K562 (cell line): ENCODE measurements around the gene NOL4L. TPM values are rescaled to one million over a fixed set of nuclear protein-coding genes. Genes with fewer than 3 reads are reported as not detected.

ENCODE experiments used
- ATAC-seq: fragments of 200-7000 bp; cut with Tn5 transposase; 3 replicates; pipeline ENCODE4 v1.9.1; 2020; ENCODE audit warnings: moderate library complexity
- BruUV-seq: library from RNA; stranded (reverse); fragments of 400-500 nt; replicated peaks from 2 replicates; lab custom pipeline; 2021; lab: Mats Ljungman, UMichigan
- CTCF ChIA-PET: fragments of 300-600 bp; formaldehyde crosslinking; extraction: SDS; loops from one replicate; lab custom pipeline; 2021; ENCODE audit warnings: low intra/inter-chr PET ratio; lab: Yijun Ruan, JAX
- POLR2A ChIA-PET: fragments of 300-600, 350-650 bp; sonication (Branson Sonifier 250); formaldehyde crosslinking; extraction: SDS; loops from one replicate; lab custom pipeline; 2021; ENCODE audit warnings: antibody characterized with exemption, inconsistent platforms; lab: Yijun Ruan, JAX
- DNase-seq, 4 experiments: peaks; one replicate each; pipeline versions ENCODE4 v3.0.0 to v3.0.0-alpha.2; 2011 to 2018; ENCODE audit warnings: low spot score in 3 of 4, mixed read lengths in 3 of 4; ENCODE audit errors: extremely low read depth in 1 of 4
- FAIRE-seq: peaks from 2 replicates; lab custom pipeline; 2011; peaks lifted over from hg19 to GRCh38; lab: Jason Lieb, UNC
- H2AFZ ChIP-seq: 2 replicates; pipeline ENCODE4 v1.6.0; 2011; ENCODE audit warnings: low read depth, low read length, control low read depth, inconsistent platforms
- H3K27ac ChIP-seq: fragments of 200-600 bp; 3 replicates; pipeline ENCODE4 v1.8.0; 2011; ENCODE audit warnings: low read depth, mild to moderate bottlenecking, control low read depth, inconsistent platforms, low read length, moderate library complexity, mixed read lengths; ENCODE audit errors: extremely low read depth
- H3K27me3 ChIP-seq, 2 experiments: fragments of 300-600 bp in 1 of 2; 2 replicates in 1 of 2; 3 replicates in 1 of 2; pipeline versions ENCODE4 v1.6.0 to v1.8.0; 2011; ENCODE audit warnings: inconsistent platforms in 2 of 2, low read length in 2 of 2, mild to moderate bottlenecking in 1 of 2, mixed read lengths in 1 of 2, moderate library complexity in 1 of 2; ENCODE audit not compliant: control insufficient read depth in 2 of 2, insufficient read depth in 2 of 2
- H3K36me3 ChIP-seq: fragments of 300-600 bp; 3 replicates; pipeline ENCODE4 v1.8.0; 2011; ENCODE audit warnings: mild to moderate bottlenecking, low read length, inconsistent platforms; ENCODE audit not compliant: control insufficient read depth, insufficient read depth
- H3K4me1 ChIP-seq, 2 experiments: fragments of 200-600 bp in 1 of 2; replicated peaks in 1 of 2; 2 replicates in 1 of 2; 3 replicates in 1 of 2; pipeline versions ENCODE4 v1.5.1 to v1.8.0; 2011; ENCODE audit warnings: inconsistent platforms in 2 of 2, low read length in 2 of 2, mild to moderate bottlenecking in 1 of 2, mixed read lengths in 1 of 2, moderate library complexity in 1 of 2; ENCODE audit not compliant: control insufficient read depth in 2 of 2, insufficient read depth in 2 of 2
- H3K4me2 ChIP-seq: 2 replicates; pipeline ENCODE4 v1.6.1; 2011; ENCODE audit warnings: low read length, control low read depth, inconsistent platforms, mixed read lengths; ENCODE audit not compliant: insufficient read depth
- H3K4me3 ChIP-seq: fragments of 200-600 bp; sonication (generic), shearing (Covaris generic); 2 replicates; pipeline ENCODE4 v1.5.1; 2016; ENCODE audit warnings: control low read depth, inconsistent platforms
- H3K79me2 ChIP-seq: fragments of 200-600 bp; 3 replicates; pipeline ENCODE4 v1.8.0; 2011; ENCODE audit warnings: low read length, inconsistent platforms; ENCODE audit not compliant: control insufficient read depth, insufficient read depth
- H3K9ac ChIP-seq, 2 experiments: 2 replicates each; pipeline versions ENCODE4 v1.6.0 to v1.6.1; 2011; ENCODE audit warnings: low read depth in 2 of 2, low read length in 2 of 2, control low read depth in 1 of 2, inconsistent platforms in 1 of 2, mild to moderate bottlenecking in 1 of 2, mixed read lengths in 1 of 2; ENCODE audit not compliant: insufficient read depth in 1 of 2
- H3K9me1 ChIP-seq: one replicate; pipeline ENCODE4 v1.6.0; 2011; ENCODE audit warnings: inconsistent platforms, mild to moderate bottlenecking, low read length, moderate library complexity; ENCODE audit not compliant: control insufficient read depth, insufficient read depth
- H3K9me3 ChIP-seq: replicated peaks from 2 replicates; pipeline ENCODE4 v1.5.1; 2011; ENCODE audit warnings: low read depth, low read length, inconsistent platforms; ENCODE audit not compliant: control insufficient read depth, insufficient read depth
- H4K20me1 ChIP-seq: replicated peaks from 2 replicates; pipeline ENCODE4 v1.6.1; 2011; ENCODE audit warnings: low read length, inconsistent platforms, mixed read lengths; ENCODE audit not compliant: control insufficient read depth, insufficient read depth
- ARNT ChIP-seq, 2 experiments: fragments of 450-650 bp; IDR thresholded peaks; 2 replicates each; pipeline ENCODE4 v1.6.1; 2016; ENCODE audit warnings: mild to moderate bottlenecking in 1 of 2
- BCOR ChIP-seq: fragments of 450-650 bp; IDR thresholded peaks from 2 replicates; pipeline ENCODE4 v1.6.1; 2016
- CBX1 ChIP-seq: sonication (generic); IDR thresholded peaks from 2 replicates; pipeline ENCODE4 v1.6.1; 2016; ENCODE audit warnings: antibody characterized with exemption, low read depth, mild to moderate bottlenecking
- CBX3 ChIP-seq, 2 experiments: IDR thresholded peaks; 1 replicate in 1 of 2; 2 replicates in 1 of 2; pipeline ENCODE4 v1.6.1; 2012; ENCODE audit warnings: inconsistent platforms in 2 of 2, low read length in 2 of 2, borderline replicate concordance in 1 of 2, control low read depth in 1 of 2
- CHD4 ChIP-seq: fragments of 200-600 bp; sonication (generic); IDR thresholded peaks from 3 replicates; pipeline ENCODE4 v1.6.1; 2012; ENCODE audit warnings: low read depth, mild to moderate bottlenecking, mixed read lengths, low read length, inconsistent platforms; ENCODE audit not compliant: insufficient read depth, insufficient replicate concordance, poor library complexity, severe bottlenecking
- ELF2 ChIP-seq: fragments of 250-450 bp; sonication (Bioruptor Pico); IDR thresholded peaks from 2 replicates; pipeline ENCODE4 v1.5.0; 2021; ENCODE audit warnings: mild to moderate bottlenecking
- ESRRA ChIP-seq: fragments of 450-650 bp; IDR thresholded peaks from 2 replicates; pipeline ENCODE4 v1.6.1; 2014; ENCODE audit warnings: low read depth, mild to moderate bottlenecking, moderate library complexity, borderline replicate concordance
- HDAC1 ChIP-seq, 2 experiments: fragments of 450-650 bp; IDR thresholded peaks; 2 replicates each; pipeline ENCODE4 v1.6.1; 2016 to 2017; ENCODE audit warnings: inconsistent platforms in 1 of 2, mild to moderate bottlenecking in 1 of 2, moderate library complexity in 1 of 2
- HDAC2 ChIP-seq: fragments of 450-650 bp; IDR thresholded peaks from 2 replicates; pipeline ENCODE4 v1.6.1; 2016; ENCODE audit warnings: mild to moderate bottlenecking
- HNRNPK ChIP-seq: fragments of 200-400 bp; formaldehyde crosslinking; IDR thresholded peaks from one replicate; pipeline ENCODE4 v1.6.1; 2018; ENCODE audit warnings: mild to moderate bottlenecking, low read depth, low read length; ENCODE audit not compliant: poor library complexity, severe bottlenecking
- JUNB ChIP-seq: fragments of 450-650 bp; formaldehyde crosslinking; conservative IDR thresholded peaks from 2 replicates; pipeline ENCODE4 v1.4.0; 2020; ENCODE audit warnings: mild to moderate bottlenecking
- KDM1A ChIP-seq, 2 experiments: fragments of 450-650 bp; IDR thresholded peaks; 2 replicates each; pipeline ENCODE4 v1.6.1; 2016; ENCODE audit warnings: mild to moderate bottlenecking in 2 of 2
- PRPF4 ChIP-seq: fragments of 200-400 bp; formaldehyde crosslinking; IDR thresholded peaks from one replicate; pipeline ENCODE4 v1.6.1; 2017; ENCODE audit warnings: low read length, low read depth, mild to moderate bottlenecking; ENCODE audit not compliant: insufficient read depth, poor library complexity, severe bottlenecking
- RBM25 ChIP-seq: fragments of 200-400 bp; formaldehyde crosslinking; IDR thresholded peaks from 2 replicates; pipeline ENCODE4 v1.6.1; 2018; ENCODE audit warnings: low read length, low read depth, moderate library complexity; ENCODE audit not compliant: severe bottlenecking
- SAP30 ChIP-seq: fragments of 200-600 bp; sonication (generic); IDR thresholded peaks from 2 replicates; pipeline ENCODE4 v1.6.1; 2012; ENCODE audit warnings: borderline replicate concordance, low read depth, mild to moderate bottlenecking, moderate library complexity, low read length, control low read depth, inconsistent platforms; ENCODE audit not compliant: insufficient read depth, poor library complexity, severe bottlenecking
- SMARCA5 ChIP-seq: fragments of 450-650 bp; IDR thresholded peaks from 2 replicates; pipeline ENCODE4 v1.6.1; 2016
- WHSC1 ChIP-seq: IDR thresholded peaks from one replicate; pipeline ENCODE4 v1.6.1; 2012; ENCODE audit warnings: low read length, control low read depth, inconsistent platforms
- ZFP36 ChIP-seq: fragments of 150-350 bp; IDR thresholded peaks from 2 replicates; pipeline ENCODE4 v1.6.1; 2018; ENCODE audit warnings: low read length, low read depth; ENCODE audit not compliant: partially characterized antibody
- ZFPM2 ChIP-seq: fragments of 250-450 bp; sonication (Bioruptor Pico); IDR thresholded peaks from 2 replicates; pipeline ENCODE4 v1.5.1; 2022; ENCODE audit warnings: mild to moderate bottlenecking
- ZNF24 ChIP-seq: fragments of 450-650 bp; IDR thresholded peaks from 2 replicates; pipeline ENCODE4 v1.6.1; 2016
- WGBS: fragments of 100-300 bp; shearing (Covaris generic); methylation state at CpG from one replicate; pipeline ENCODE4 v1.1.6; 2016; ENCODE audit warnings: low coverage, mixed read lengths; ENCODE audit not compliant: insufficient coverage; ENCODE audit errors: missing lambda C conversion rate; 5-methylcytosine and 5-hydroxymethylcytosine counted together
- in situ Hi-C: fragments of 300-500 bp; cut with MboI; formaldehyde crosslinking; loops from 4 replicates; pipeline ENCODE4 v1.15.0; 2018; ENCODE audit warnings: inconsistent platforms, mixed read lengths
- intact Hi-C: fragments of 100-400 bp; cut with micrococcal nuclease; formaldehyde crosslinking; loops from 2 replicates; pipeline ENCODE4 v1.14.2; 2022
- polyA plus RNA-seq, 8 experiments: library from polyadenylated mRNA; depleted of rRNA in 4 of 8; stranded (reverse) in 5 of 8; unstranded in 3 of 8; fragments of >200 nt; fragmentation: Nextera tagmentation in 2 of 8; fragmentation: Illumina TruSeq in 1 of 8; extraction: Ambion mirVana in 2 of 8; extraction: Trizol in 1 of 8; gene quantifications; 2 replicates each; pipeline versions ENCODE4 v1.2.1 to v1.2.3, GENCODE V29; 2011 to 2014; ENCODE audit warnings: inconsistent platforms in 1 of 8, missing spikeins in 1 of 8
- total RNA-seq, 7 experiments: library from RNA; depleted of rRNA in 6 of 7; stranded (reverse); fragments of >200 nt in 6 of 7; fragmentation: Illumina TruSeq in 2 of 7; extraction: Trizol in 2 of 7; gene quantifications; 2 replicates each; pipeline versions ENCODE4 v1.2.1 to v1.2.3, GENCODE V29; 2011 to 2021; ENCODE audit warnings: low replicate concordance in 1 of 7
- TF ChIP-seq, protein P1 (sequence below): fragments of 200-800 bp; sonication (Bioruptor generic); IDR thresholded peaks from 2 replicates; pipeline ENCODE4 v1.6.1; 2017; ENCODE audit warnings: missing genetic modification characterization, missing compliant biosample characterization

NOL4L gene
- total and polyA plus RNA-seq, 9 of the 15 experiments (the other 6 are each of a cell fraction or from before 2014, with no cell fraction given), result 5.1 to 36.2 (median 13.6) TPM

GRCh38 chr20:32573167-32573851 is 11.8 kb downstream of the NOL4L start:
- no peak overlapping the region for H2AFZ ChIP-seq
- H3K4me1 ChIP-seq, result peaks cover 64 to 81% of the 10 kb centered on the region in 2 experiments
- no peaks in the 10 kb centered on the region for H4K20me1 ChIP-seq
- DNase-seq (no peak), ATAC-seq (no peak), FAIRE-seq (no peak)
- no TSS peak for BruUV-seq
- 0 out of 2 replicates have a peak overlapping the region, but pooled peaks have one; percentile 69 for H3K4me2 ChIP-seq
- peak overlapping the region; percentile 61; the same call in 2 of the 3 replicates for H3K27ac ChIP-seq
- ChIA-PET POLR2A (interaction anchor here (1.0 to 1.7 kb wide), 3 partner anchors 9 to 56 kb away, joined by 3 to 5 read pairs (median 4); no protein-coding TSS in a partner anchor), CTCF (no interaction called here)
- H3K9me3 ChIP-seq, result no peaks in the 10 kb centered on the region
- no peak for TF ChIP-seq ZFPM2
- TF ChIP-seq CBX1, result peak; percentile 53; the same call in 1 of the 2 replicates
- peak; percentile 83 to 90 for TF ChIP-seq KDM1A (IDR thresholded peaks at IDR 0.05)
- TF ChIP-seq, protein P1, sequence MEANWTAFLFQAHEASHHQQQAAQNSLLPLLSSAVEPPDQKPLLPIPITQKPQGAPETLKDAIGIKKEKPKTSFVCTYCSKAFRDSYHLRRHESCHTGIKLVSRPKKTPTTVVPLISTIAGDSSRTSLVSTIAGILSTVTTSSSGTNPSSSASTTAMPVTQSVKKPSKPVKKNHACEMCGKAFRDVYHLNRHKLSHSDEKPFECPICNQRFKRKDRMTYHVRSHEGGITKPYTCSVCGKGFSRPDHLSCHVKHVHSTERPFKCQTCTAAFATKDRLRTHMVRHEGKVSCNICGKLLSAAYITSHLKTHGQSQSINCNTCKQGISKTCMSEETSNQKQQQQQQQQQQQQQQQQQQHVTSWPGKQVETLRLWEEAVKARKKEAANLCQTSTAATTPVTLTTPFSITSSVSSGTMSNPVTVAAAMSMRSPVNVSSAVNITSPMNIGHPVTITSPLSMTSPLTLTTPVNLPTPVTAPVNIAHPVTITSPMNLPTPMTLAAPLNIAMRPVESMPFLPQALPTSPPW (CRISPR knock-in tag), result no peak
- no peak for TF ChIP-seq ELF2 (CRISPR knock-in tag)
- peak; percentile 73 for TF ChIP-seq HDAC2
- TF ChIP-seq PRPF4, result no peak
- peak; percentile 96 for TF ChIP-seq BCOR
- 0 out of 2 replicates have a peak, but pooled peaks have one; percentile 30 for TF ChIP-seq ZNF24
- peak; percentile 86 for TF ChIP-seq SMARCA5
- peak in 1 of 2 experiments; percentile 62; a peak in 1 of 4 replicates for TF ChIP-seq HDAC1 (IDR thresholded peaks at IDR 0.05)
- peak; percentile 67; the same call in 1 of the 2 replicates for TF ChIP-seq ESRRA
- peak; percentile 79 for TF ChIP-seq CHD4
- TF ChIP-seq CBX3 (IDR thresholded peaks at IDR 0.05; ENCODE audit: borderline replicate concordance in 1 of 2, low read length in 2 of 2), result peak in 1 of 2 experiments; percentile 41; a peak in 1 of 3 replicates
- TF ChIP-seq ZFP36, result peak; percentile 67
- TF ChIP-seq HNRNPK, result no peak
- peak; percentile 93 for TF ChIP-seq RBM25
- no peak for TF ChIP-seq JUNB (CRISPR knock-in tag)
- no peak for TF ChIP-seq SAP30
- no peak for TF ChIP-seq WHSC1
- TF ChIP-seq ARNT (IDR thresholded peaks at IDR 0.05), result 0 out of 4 replicates have a peak, but pooled peaks of 1 of the 2 experiments have one; percentile 30
- in situ Hi-C loops (no loop called here), intact Hi-C loops (no loop called here)
- H3K79me2 ChIP-seq, result peaks cover 98% of the 10 kb centered on the region
- WGBS, result 82% methylated on average over 6 of the region's 6 CpGs
- H3K4me3 ChIP-seq, result no peak overlapping the region
- H3K9ac ChIP-seq, result peak overlapping the region in 1 of 2 experiments; percentile 59; a peak in 1 of 4 replicates
- H3K27me3 ChIP-seq, result no peaks in the 10 kb centered on the region
- no peaks in the 10 kb centered on the region for H3K9me1 ChIP-seq
- H3K36me3 ChIP-seq, result peaks cover 40% of the 10 kb centered on the region
